GM19452 (cell line): Measurements from ENCODE around the gene SLC22A8.
"Not testable (repeated sequence)": the region's sequence is repeated elsewhere in the genome, so short reads cannot be mapped to it uniquely, and the experiment has no call there.

Experiments
- ATAC-seq: cut with Tn5 transposase; IDR thresholded peaks from one replicate; pipeline ENCODE4 v1.9.1; 2021; ENCODE audit not compliant: unreplicated experiment

The SLC22A8 gene

DNA sequence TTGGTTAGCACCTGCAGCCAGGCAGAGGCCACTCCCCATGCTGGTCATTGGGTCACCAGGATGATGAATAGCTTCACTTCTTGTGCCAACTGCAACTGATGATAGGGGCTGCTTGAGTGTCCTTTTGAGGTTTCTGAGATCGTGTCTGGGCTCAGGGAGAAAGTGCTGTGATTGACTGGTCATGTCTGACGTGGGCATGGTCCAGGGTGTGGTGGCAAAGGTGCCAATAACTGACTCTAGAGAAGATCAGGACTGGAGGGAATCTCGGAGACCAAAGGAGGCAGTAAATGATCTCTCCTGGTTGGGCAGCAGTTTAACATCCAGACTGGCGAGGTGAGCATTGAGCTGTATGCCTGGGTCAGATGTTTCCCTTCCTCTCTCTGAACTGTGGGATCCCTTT lies 20.9 kb downstream of the SLC22A8 start:
- ATAC-seq, result no peak

DNA sequence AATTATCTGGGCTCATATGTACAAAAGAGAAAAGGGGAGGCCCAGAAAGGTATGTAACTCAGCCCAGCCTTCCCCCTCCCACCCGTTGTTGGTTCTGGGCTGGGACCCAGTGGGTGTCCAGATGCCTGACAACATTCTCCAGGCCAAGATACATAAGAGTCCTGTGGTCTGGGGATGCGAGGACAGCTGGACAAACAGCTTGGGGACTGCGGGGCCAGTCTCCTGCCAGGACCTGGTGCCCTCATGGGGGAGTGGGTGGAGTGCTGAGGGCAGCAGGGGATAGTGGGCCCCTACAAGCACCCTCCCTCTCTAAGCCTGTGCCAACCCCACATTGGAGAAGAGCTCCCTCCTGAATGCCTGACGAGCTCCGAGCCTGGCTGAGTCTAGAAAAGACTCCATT lies 27.4 kb downstream of the SLC22A8 start:
- no peak for ATAC-seq

DNA sequence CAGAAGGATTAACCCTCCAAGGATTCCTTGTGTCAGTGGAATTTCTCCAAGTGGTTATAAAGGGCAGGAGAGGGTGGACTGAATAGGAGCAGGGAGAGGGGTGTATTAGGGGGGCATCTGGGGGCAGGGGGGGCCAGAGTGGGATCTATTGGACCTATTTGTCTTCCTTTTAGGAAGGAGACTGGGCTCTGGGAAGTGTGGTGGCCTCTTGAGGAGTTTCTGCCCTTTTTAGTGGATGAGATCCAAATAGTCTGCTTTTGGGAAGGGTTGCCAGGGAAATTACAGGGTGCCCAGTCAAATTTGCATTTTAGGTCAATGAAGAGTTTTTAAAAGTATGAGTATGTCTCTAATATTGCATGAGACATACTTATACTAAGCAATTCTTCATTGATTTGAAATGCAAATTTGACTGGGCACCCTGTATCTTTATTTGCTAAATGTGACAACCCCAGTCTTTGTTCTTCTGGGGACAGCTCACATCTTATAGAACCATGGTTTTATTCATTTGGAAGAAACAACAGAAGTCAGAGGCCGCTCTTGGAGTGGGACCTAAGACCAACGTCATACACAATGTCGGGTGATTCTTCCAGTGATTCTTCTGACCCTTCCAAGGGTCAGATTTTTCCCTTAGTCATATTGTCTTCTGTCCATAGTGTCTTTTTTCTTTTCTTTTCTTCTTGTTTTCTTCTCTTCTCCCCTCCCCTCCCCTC lies 30.4 kb downstream of the SLC22A8 start:
- no peak for ATAC-seq

DNA sequence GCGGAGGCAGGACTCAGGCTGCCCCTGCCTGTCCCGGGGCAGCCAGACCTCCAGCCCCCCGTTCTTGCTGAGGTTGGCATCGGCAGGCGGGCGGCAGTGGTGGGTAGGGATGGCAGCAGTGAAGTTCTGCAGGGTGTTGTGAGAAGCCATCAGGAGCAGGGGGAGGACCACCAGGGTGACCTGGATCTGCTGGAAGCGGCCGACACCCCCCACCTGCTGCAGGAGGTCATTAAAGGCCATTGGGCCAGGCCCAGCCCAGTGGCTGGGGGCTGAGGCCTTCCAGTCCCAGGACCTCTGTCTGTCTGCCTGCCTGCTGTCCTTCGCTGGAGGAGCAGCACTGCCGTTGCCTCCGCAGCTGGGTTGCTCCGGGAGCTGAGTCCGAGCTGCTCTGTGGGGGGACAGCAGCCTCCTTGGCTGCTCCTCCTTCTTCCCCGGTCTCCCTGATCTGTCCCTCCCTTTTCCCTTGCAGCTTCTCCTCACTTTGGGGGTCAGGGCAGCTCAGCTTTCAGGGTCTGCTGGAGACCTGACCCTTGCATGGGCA lies 31.1 kb downstream of the SLC22A8 start, which contains the start of gene SLC22A6:
SLC22A6 (minus strand) TSS at position 517 of the 541 bp plus-strand sequence; CDS start at position 240, 277 bp downstream.
- no peak for ATAC-seq

DNA sequence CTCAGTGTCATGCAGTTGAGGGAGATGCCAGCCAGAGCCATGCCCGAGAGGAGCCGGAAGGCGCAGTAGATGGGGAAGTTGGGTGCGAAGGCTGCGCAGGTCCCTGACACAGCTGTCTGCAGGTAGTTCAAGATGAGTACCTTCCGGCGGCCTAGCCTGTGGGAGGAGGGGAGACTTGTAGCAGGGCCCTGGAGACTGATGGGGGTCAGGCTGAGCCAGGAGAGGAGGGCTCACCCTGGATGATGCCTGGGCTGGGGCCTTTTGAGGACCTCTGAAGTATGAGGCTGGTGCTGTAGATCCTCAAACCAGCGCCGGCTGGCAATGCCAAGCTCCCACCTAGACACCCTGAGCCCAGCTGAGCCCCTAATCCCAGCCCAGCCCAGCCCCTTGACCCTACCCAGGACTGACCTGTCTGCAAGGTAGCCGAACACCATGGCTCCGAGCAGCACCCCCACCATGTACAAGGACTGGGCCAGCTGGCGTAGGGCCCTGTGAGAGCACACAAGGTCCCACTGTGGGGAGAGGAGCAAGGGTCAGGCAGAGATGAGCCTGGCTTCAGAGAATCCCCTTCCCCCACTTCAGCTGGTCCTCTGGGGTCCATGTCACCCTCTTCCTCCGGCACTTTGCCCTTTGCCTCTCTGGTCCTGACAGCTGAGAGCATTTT lies 32.0 kb downstream of the SLC22A8 start:
- no peak for ATAC-seq

DNA sequence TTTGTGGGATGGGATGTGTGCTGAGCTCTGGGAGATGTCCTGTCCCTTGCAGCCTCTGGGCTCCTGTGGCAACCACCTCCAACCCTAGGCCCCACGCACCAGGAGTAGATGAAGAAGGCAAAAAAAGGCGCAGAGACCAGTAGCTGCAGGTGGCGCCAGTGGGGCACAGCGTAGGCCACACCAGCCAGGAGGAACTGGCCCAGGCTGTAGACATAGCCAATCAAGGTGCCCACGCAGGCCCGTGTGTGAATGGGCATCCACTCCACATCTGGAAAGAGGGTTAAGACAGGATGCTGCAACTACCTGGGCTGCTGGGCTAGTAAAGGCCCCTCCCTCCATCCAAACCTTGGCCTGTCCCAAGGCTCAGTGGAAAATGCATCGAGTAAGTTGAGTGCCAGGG lies 33.9 kb downstream of the SLC22A8 start:
- ATAC-seq, result no peak

DNA sequence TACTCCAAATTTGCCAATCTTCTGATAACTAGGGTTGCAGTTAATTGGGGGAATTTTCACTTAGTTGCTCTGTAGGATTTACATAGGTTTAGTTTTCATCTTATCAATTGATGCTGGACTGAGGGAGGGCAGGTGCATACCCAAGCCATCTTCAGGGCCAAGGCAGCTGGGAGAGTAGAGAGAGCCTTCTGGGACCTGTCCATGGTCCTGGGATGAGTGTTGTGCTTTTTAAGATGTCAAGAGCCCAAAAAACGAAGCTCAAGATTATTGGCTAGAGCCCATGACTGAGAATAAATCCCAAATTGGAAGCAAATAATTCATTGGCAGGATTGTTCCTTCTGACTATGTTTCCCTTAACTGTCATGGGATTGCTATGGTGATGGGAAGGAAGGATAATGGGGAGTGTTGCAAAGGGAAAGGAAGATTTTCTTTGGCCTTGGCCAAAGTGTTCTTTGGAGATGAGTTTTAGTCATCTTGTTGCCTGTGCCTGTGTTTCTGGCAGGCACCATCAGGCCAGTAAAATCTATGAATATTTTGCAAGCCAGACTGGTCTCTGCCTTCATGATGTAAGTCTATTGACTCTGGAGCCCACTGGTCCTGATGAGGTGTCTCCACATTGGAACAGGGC lies 35.4 kb downstream of the SLC22A8 start:
- no peak for ATAC-seq

DNA sequence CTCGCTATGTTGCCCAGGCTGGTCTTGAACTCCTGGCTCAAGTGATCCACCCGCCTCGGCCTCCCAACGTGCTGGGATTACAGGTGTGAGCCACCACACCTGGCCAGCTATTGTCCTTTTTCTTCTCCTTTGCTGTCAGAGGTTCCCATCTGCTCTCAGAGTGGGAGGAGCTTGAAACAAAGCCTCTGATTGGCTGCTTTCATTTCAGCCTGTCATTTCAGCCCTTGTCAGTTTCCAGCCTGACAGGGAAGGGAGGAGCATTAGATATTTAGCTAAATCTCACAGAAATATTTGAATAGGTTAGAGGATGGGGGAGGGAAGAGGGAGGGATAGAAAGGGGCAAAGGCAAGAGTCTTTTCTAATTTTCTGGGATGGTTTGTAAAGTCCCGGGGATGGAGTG lies 39.5 kb downstream of the SLC22A8 start:
- ATAC-seq, result no peak

DNA sequence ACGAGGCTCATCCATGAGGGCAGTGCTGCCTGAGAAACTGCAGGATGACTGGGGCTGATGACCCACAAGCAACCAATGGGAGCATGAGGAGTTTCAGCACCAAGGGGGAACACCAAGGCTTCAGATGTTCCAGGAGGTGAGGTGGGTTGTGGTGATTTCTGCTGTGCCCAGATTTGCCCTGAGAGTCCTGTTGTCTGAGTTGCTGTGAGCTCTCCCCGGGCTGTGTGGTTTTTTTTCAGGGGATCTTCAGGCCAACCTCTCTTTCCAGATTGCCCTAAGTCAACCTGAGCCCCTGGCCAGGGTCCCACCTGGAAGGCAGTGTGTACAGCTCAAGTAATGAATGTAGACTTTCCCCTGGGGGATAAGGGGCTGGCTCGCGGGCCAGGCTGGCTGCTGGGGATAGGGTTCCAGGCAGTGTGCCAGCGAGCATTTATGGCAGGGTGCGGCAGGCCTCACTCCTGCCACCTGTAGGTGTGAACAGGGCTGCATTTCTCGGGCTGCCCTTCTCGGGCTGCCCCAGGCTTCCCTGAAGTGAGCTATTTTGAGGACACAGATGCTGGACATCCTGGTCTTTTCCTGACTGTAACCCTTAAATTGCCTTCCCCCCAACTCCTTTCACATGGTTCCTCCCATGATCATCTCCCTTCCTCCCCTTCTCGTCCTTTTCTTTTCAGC lies 40.7 kb downstream of the SLC22A8 start:
- ATAC-seq, result no peak

DNA sequence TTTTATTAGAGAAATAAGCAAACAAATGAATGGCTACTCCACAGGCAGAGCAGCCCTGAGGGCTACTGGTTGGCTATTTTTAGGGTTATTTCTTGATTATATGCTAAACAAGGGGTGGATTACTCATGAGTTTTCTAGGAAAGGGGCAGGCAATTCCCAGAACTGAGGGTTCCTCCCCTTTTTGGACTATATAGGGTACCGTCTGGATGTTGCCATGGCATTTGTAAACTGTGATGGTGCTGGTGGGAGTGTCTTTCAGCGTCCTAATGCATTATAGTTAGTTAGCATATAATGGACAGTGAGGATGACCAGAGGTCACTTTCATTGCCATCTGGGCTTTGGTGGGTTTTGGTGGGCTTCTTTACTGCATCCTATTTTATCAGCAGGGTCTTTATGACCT lies 50.1 kb downstream of the SLC22A8 start:
- ATAC-seq, result no peak

DNA sequence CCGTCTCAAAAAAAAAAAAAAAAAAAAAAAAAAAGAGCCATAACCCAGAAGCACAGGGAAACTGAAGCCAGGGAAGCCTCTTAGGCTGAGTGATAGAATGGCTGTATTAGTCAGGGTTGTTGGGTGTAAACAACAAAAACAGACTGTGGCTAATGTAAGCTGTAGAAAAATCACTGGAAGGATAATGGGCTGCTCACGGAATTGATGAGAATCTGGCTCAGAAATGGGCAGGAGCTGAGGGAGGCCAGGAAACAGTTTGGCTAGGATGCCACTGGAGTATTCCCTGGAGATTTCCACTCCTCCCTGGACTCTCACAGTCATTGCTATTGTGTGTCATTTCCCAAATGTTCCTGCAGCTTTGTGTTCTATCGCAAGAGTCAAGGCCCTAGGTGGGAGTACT lies 53.2 kb downstream of the SLC22A8 start:
- ATAC-seq, result no peak

DNA sequence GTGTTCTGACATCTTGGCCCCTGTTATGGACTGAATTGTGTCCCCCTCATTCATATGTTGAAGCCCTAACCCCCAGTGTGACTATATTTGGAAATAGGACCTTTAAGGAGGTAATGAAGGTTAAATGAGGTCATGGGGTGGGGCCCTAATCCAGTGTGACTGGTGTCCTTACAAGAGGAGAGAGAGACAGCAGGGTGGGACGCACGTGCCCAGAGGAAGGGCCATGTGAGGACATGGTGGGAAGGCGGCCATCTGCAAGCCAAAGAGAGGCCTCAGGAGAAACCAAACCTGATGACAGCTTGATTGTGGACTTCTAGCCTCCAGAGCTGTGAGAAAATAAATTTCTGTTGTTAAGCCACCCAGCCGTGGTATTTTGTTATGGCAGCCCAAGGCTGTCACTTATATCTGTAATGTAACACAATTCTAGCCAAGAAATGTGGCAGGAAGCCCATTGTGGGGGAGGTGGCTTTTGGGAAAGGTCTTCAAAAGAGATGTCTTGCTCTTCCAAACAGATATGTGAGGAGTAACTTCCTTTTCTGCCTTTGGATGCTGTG lies 54.5 kb downstream of the SLC22A8 start:
- ATAC-seq, result no peak

DNA sequence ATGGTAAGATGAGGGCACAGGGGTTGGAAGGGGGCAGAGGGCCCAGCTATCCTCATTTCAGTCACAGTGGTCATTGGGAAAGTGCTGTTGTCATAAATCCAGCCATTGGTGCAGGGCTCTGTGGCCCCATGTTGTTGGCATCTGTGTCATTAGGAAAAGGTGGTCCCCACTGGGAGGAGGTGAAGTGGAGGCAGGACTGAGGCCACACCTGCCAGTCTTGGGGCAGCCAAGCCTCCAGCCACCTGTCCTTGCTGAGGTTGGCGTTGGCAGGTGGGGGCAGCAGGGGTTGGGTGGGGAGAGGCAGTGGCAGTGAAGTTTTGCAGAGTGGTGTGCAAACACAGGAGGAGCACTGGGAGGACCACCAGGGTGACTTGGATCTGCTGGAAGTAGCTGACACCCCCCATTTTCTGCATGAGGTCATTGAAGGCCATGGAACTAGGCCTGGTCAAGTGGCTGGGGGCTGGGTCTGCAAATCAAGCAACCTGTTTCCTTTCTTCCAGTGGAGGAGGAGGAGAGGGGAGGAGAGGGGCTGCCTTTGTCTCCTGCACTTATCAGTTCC lies 56.1 kb downstream of the SLC22A8 start:
- ATAC-seq, result no peak

DNA sequence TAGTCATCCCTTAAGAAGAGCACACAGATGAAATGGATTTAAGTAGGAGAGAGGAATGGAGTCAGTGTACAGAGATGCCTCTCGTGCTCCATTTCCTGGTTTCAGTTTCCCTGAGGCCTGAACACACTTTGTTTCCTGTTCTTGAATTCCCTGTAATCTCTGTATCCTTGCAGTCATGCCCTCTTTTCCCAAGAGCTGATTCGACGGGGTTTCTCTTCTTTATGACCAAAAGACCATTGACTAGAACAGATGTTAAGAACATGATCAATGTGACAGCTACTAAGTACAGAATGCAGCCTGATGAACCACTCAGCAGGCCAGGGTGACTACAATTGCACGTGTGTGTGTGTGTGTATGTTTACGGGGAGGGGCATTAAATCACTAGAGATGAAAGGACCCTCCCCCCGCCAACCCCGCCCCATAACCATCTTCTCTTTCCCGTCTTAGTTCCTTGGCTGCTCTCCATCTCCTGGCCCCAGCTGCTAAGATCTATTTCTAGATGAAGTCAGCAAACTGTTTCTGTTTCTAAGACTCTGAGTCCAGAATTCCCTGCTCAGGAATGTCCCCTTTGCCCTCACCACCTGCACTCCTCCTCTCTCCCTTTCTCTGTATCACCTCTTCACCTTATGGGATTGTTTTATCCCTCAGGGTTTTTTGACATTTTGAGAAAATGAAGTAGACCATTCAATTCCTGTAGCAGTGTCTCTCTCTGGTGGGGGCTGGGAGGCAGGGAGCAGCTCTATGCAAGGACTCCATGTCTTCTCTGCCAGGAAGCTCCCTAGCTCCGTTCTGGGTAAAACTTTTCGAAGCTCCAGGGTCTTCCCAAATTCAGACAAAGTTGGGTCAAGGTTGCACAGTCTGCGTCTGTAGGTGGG lies 56.9 kb downstream of the SLC22A8 start:
- no peak for ATAC-seq

DNA sequence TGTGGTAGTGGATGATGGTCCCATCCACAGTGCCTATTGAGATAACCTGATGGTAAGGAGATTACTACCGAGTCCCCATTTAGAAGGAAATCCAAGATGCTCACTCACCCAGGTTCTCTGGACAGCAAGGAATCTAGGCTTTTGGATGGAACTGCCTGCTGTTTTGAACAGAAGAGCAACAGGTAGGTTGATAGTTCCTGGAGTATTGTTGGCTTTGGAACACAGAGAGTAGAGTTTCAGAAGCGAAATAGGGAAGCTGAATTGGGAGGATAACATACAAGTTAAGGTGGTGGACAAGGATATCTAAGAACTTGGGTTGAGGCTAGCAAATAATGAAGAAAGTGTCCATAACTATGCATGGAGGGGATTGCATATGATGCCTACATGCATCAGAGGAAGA lies 58.5 kb downstream of the SLC22A8 start:
- ATAC-seq, result no peak

DNA sequence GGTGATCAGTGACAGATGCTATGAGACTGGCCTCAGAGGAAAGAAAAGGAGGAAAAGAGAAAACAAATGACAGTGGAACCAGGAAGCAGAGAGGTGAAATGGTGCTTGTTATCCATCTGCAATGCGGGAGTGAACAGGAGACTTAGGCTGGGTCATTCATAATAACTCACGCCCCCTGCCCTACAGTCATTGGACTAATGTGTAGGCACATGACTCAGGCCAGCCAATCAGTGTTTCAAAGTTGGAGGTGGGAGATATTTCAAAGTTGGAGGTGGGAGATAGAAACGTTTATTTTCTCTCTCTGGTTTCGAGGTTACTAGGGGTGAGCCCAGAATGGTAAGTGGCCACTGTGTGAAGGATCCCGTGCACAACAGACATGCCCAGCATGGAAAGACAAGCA lies 61.2 kb downstream of the SLC22A8 start:
- ATAC-seq, result no peak

DNA sequence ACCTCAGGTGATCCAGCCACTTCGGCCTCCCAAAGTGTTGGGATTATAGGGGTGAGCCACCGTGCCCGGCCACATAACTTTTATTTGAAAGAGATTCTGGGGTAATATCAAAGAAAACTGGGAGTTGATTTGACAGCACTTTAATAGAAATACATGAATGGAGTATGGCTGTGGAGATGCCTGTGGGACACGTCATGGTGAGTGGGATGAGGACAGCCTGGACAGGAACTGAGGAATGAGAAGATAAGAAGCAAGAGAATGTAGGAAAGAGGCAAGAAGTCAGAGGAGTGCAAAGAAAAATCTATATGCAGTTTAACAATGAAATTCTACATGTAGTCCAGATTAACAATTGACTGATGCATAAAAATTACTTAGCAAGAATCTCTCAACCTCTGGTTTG lies 61.8 kb downstream of the SLC22A8 start:
- ATAC-seq, result no peak

DNA sequence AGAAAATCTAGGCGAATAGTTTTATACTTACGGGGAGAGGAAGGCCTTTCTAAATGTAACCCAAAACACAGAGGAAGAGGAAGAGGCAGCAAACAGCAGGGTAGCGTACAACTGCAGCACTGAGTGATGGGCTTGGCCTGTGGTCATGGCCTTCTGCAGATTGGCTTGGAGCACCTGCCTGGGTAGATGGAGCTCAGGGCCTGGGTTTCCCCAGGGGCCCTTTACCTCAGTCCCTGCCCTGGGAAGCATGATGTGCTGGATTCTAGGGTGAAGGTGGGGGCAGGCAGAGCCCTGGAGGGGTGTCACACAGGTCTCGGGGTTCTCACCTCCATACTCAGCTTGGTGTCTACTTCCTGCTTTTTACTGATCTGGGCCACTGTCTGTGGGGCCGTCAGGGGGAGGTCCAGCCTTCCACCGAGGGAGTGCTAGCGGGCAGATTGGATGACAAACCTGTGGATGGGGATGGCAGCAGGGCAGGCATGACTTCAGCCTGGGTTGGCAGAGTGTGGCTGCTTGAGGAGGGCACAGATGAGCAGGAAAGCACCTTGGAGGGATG lies 66.8 kb downstream of the SLC22A8 start:
- no peak for ATAC-seq

DNA sequence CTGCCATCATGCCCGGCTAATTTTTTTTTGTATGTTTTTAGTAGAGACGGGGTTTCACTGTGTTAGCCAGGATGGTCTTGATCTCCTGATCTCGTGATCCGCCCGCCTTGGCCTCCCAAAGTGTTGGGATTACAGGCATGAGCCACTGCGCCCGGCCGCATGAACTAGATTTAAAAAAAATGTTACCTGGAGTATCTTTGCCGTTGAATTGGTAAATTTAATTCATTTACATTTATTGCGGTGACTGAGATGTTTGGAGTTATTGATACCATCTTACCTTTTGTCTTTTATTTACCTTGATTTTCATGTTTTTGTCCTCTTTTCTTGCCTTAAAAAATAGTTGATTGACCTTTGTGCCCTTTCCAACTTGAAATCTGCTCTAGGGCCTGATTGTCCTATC lies 70.1 kb downstream of the SLC22A8 start:
- not testable (repeated sequence) for ATAC-seq
